ENCODE results near the gene DUOX1. TPM values are rescaled to one million over a fixed set of nuclear protein-coding genes. Genes with fewer than 3 reads are reported as not detected.

DUOX1 gene
- total RNA-seq, 4 donors from 2014 or later, result 0.33 to 1.7 (median 0.61) TPM

- no peak for TF ChIP-seq CTCF (IDR thresholded peaks at IDR 0.05)
- no peak for TF ChIP-seq POLR2A (IDR thresholded peaks at IDR 0.05; ENCODE audit: low read depth)
- no peak for TF ChIP-seq POLR2AphosphoS5 (IDR thresholded peaks at IDR 0.05)
- no peak for TF ChIP-seq EP300 (IDR thresholded peaks at IDR 0.05)
- Histone ChIP-seq H3K4me1 (peaks cover 26 to 46% (median 36%) of the 10 kb centered on the region in 4 donors), H3K9me3 (no peaks in the 10 kb centered on the region), H3K36me3 (no peaks in the 10 kb centered on the region), H3K4me3 (peak overlapping the region; percentile 30 to 44 (median 39)), H3K27me3 (peaks cover 7 to 100% (median 50%) of the 10 kb centered on the region in 4 donors), H3K27ac (replicated peaks in 1 of 4) (no peak overlapping the region)
- DNase-seq (ENCODE audit: extremely low spot score), result no peak
- 35% methylated on average over 27 of the region's 33 CpGs for WGBS
- intact Hi-C loops (cut with DNase I), result no loop called here
Measured at GRCh38 chr15:45117308-45118130, 12.3 kb upstream of the DUOX1 start.

- 3% methylated on average over 11 of the region's 14 CpGs for WGBS
- Histone ChIP-seq H3K4me3 (peak overlapping the region; percentile 30 to 44 (median 39)), H3K4me1 (peaks cover 20 to 40% (median 30%) of the 10 kb centered on the region in 4 donors), H3K27me3 (peaks cover 7 to 99% (median 43%) of the 10 kb centered on the region in 4 donors), H3K9me3 (no peaks in the 10 kb centered on the region), H3K36me3 (no peaks in the 10 kb centered on the region), H3K27ac (replicated peaks in 1 of 4) (no peak overlapping the region)
- intact Hi-C loops (cut with DNase I), result no loop called here
- TF ChIP-seq CTCF (IDR thresholded peaks at IDR 0.05) (peak; percentile 74 to 93 (median 75)), POLR2AphosphoS5 (IDR thresholded peaks at IDR 0.05) (peak in 1 of 2 donors; percentile 44), EP300 (IDR thresholded peaks at IDR 0.05) (no peak)
- DNase-seq (ENCODE audit: extremely low spot score), result peak; percentile 93
Measured at GRCh38 chr15:45118131-45118588, 11.6 kb upstream of the DUOX1 start.

GRCh38 chr15:45118996-45119395 lies 10.8 kb upstream of the DUOX1 start:
- 88% methylated on average over 3 of the region's 5 CpGs for WGBS
- TF ChIP-seq POLR2A (IDR thresholded peaks at IDR 0.05; ENCODE audit: low read depth) (no peak), CTCF (IDR thresholded peaks at IDR 0.05) (no peak), POLR2AphosphoS5 (IDR thresholded peaks at IDR 0.05) (no peak), EP300 (IDR thresholded peaks at IDR 0.05) (no peak)
- intact Hi-C loops (cut with DNase I), result no loop called here
- Histone ChIP-seq H3K27me3 (peaks cover 7 to 94% (median 35%) of the 10 kb centered on the region in 4 donors), H3K4me1 (peaks cover 19 to 32% (median 27%) of the 10 kb centered on the region in 4 donors), H3K4me3 (no peak overlapping the region), H3K9me3 (no peaks in the 10 kb centered on the region), H3K27ac (replicated peaks in 1 of 4) (no peak overlapping the region), H3K36me3 (no peaks in the 10 kb centered on the region)
- no peak for DNase-seq (ENCODE audit: extremely low spot score)

- Histone ChIP-seq H3K36me3 (no peaks in the 10 kb centered on the region), H3K27me3 (peaks cover 7 to 91% (median 31%) of the 10 kb centered on the region in 4 donors), H3K4me1 (peaks cover 14 to 23% (median 20%) of the 10 kb centered on the region in 4 donors), H3K27ac (replicated peaks in 1 of 4) (no peak overlapping the region), H3K4me3 (no peak overlapping the region), H3K9me3 (no peaks in the 10 kb centered on the region)
- WGBS, result 93% methylated on average over 7 of the region's 10 CpGs
- no peak for TF ChIP-seq CTCF (IDR thresholded peaks at IDR 0.05)
- DNase-seq (ENCODE audit: extremely low spot score), result no peak
- intact Hi-C loops (cut with DNase I), result no loop called here
Measured at GRCh38 chr15:45120081-45120972, 9.5 kb upstream of the DUOX1 start.

All from esophagus muscularis mucosa (tissue), 4 donors.